Left lung (tissue), 10 donors: ENCODE results near the gene PWWP2B. TPM values are rescaled to one million over a fixed set of nuclear protein-coding genes. Genes with fewer than 3 reads are reported as not detected.

Experiments used
- ATAC-seq: fragments of 200-7000 bp; cut with Tn5 transposase; one replicate; pipeline ENCODE4 v1.9.1; 2020; ENCODE audit warnings: moderate library complexity
- DNase-seq, 4 donors: peaks; one replicate each; pipeline ENCODE4 v3.0.0-alpha.2; 2013 to 2020
- H3K27ac ChIP-seq, 2 donors: fragments of 200-600 bp; sonication (generic) in 1 of 2; one replicate each; pipeline versions ENCODE4 v1.5.0 to v1.8.0; 2020 to 2021
- H3K27me3 ChIP-seq, 2 donors: fragments of 200-600 bp; sonication (generic) in 1 of 2; one replicate each; pipeline versions ENCODE4 v1.5.0 to v1.8.0; 2020 to 2021
- H3K36me3 ChIP-seq, 2 donors: fragments of 200-600 bp; sonication (generic) in 1 of 2; one replicate each; pipeline versions ENCODE4 v1.5.0 to v1.8.0; 2020 to 2021
- H3K4me1 ChIP-seq, 2 donors: fragments of 200-600 bp; one replicate each; pipeline ENCODE4 v1.8.0; 2021
- H3K4me3 ChIP-seq, 2 donors: fragments of 200-600 bp; sonication (generic) in 1 of 2; one replicate each; pipeline versions ENCODE4 v1.5.0 to v1.8.0; 2020 to 2021; ENCODE audit warnings: mild to moderate bottlenecking in 1 of 2
- H3K9me3 ChIP-seq, 2 donors: fragments of 200-600 bp; sonication (generic) in 1 of 2; one replicate each; pipeline versions ENCODE4 v1.5.0 to v1.8.0; 2020 to 2021
- intact Hi-C, 2 donors: fragments of 100-400 bp; cut with DNase I; formaldehyde crosslinking; loops; one replicate each; pipeline versions ENCODE4 v1.11.2 to v1.14.2; 2022
- polyA plus RNA-seq, 6 donors: library from polyadenylated mRNA; unstranded; fragments of 120-200 nt; gene quantifications; one replicate each; pipeline ENCODE4 v1.2.1, GENCODE V29; 2013; ENCODE audit not compliant: insufficient read length in 6 of 6
- total RNA-seq, 2 donors: library from RNA; stranded (reverse); fragmentation: NEBNext Ultra II Directional; extraction: Animal tissue kit (Norgen Biotek cat#: 25700); gene quantifications; one replicate each; pipeline ENCODE4 v1.2.1, GENCODE V29; 2021
- TF ChIP-seq, protein P1 (sequence below), 2 donors: fragments of 200-600 bp; sonication (generic) in 1 of 2; IDR thresholded peaks; one replicate each; pipeline versions ENCODE4 v1.5.0 to v1.8.0; 2021; ENCODE audit warnings: antibody characterized with exemption in 2 of 2
- donor health status: DM: no; HTN: yes; CAD: no.
- donor health status: DM: no; HTN: no; CAD: no.

Gene PWWP2B
- total and polyA plus RNA-seq, 8 donors = 8.4 to 23.2 (median 11.0) TPM

DNA sequence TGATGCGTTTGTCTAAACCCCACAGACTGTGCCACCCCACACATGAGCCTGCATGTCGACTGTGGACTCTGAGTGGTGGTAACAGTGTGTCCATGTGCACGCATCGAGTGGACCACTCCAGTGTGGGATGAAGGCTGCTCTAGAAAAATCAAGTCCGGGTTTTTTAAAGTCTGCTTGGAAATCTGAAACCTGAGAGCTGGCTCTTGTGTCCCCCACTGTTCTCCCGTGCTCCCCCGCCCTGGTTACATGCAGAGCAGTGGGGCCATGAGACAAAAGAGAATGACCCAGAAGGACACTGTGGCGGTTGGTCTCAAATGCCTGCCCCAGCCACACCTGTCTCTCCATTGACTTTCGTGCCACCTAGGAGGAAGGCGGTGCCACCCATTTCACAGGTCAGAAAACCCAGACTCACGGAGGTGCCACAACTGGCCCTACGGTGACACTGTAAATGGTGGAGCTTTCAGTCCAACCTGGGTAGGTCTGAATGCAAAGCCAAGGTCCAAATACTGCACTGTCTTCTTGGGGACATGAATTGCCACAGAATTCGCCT is 27.3 kb upstream of the PWWP2B start:
- H3K4me1 ChIP-seq = no peaks in the 10 kb centered on the region
- ATAC-seq = no peak
- TF ChIP-seq, protein P1, sequence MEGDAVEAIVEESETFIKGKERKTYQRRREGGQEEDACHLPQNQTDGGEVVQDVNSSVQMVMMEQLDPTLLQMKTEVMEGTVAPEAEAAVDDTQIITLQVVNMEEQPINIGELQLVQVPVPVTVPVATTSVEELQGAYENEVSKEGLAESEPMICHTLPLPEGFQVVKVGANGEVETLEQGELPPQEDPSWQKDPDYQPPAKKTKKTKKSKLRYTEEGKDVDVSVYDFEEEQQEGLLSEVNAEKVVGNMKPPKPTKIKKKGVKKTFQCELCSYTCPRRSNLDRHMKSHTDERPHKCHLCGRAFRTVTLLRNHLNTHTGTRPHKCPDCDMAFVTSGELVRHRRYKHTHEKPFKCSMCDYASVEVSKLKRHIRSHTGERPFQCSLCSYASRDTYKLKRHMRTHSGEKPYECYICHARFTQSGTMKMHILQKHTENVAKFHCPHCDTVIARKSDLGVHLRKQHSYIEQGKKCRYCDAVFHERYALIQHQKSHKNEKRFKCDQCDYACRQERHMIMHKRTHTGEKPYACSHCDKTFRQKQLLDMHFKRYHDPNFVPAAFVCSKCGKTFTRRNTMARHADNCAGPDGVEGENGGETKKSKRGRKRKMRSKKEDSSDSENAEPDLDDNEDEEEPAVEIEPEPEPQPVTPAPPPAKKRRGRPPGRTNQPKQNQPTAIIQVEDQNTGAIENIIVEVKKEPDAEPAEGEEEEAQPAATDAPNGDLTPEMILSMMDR (IDR thresholded peaks at IDR 0.05) = no peak
- no peak overlapping the region for H3K4me3 ChIP-seq
- peak in 1 of 4 donors; percentile 28 for DNase-seq
- peaks cover 0 to 25% of the 10 kb centered on the region in 2 donors for H3K36me3 ChIP-seq
- H3K27ac ChIP-seq = no peak overlapping the region
- H3K9me3 ChIP-seq = no peaks in the 10 kb centered on the region
- H3K27me3 ChIP-seq = no peaks in the 10 kb centered on the region
- intact Hi-C loops = no loop called here

DNA sequence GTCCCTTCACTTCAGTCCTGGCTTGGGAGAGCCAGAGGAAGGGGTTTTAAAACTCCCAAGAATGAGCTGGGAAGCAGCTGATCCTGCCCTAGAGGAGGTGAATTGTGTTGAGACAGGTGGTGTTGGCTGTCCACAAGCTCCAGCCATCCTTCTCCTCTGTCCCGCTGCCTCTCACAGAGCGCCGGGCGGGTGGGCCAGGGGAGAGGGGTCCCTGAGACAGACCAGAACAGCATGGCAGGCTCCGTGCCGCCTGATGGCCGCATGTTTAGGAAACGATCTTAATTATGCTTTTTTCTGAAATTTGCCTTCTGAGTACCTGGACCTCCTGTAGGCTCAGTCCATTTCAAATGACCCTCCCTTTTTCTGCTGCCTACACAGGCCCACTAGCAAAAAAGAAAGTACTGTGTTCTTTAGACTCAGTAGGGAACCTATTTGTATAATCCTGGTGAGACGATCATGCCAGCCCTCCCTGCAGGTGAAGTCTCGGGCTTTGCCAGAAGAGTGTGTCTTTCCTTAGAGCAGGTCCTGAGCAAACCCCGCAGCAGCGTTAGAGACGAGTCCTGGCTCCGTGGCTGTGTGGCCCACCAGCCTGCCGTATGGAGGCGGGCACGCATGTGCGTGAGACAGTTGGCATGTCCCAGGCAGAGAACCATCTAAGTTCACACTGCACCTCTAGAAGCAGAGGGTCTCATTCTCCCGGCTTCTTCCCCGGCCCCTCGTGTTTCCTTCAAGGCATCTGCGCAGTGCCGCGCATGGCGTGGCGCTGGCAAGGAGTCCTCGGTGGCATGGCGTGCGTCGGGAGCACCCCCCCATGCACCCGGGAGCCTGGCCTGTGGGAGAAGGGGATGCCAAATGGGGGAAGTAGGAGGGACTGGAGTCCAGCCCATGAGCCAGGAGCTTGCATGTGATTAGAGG is 26.3 kb upstream of the PWWP2B start:
- Histone ChIP-seq H3K9me3 (no peaks in the 10 kb centered on the region), H3K27ac (no peak overlapping the region), H3K4me3 (no peak overlapping the region), H3K36me3 (peaks cover 0 to 17% of the 10 kb centered on the region in 2 donors), H3K27me3 (no peaks in the 10 kb centered on the region), H3K4me1 (peaks cover 3 to 5% of the 10 kb centered on the region in 2 donors)
- no peak for ATAC-seq
- TF ChIP-seq, protein P1 (IDR thresholded peaks at IDR 0.05) = no peak
- DNase-seq = peak in 1 of 4 donors; percentile 48
- intact Hi-C loops = no loop called here

DNA sequence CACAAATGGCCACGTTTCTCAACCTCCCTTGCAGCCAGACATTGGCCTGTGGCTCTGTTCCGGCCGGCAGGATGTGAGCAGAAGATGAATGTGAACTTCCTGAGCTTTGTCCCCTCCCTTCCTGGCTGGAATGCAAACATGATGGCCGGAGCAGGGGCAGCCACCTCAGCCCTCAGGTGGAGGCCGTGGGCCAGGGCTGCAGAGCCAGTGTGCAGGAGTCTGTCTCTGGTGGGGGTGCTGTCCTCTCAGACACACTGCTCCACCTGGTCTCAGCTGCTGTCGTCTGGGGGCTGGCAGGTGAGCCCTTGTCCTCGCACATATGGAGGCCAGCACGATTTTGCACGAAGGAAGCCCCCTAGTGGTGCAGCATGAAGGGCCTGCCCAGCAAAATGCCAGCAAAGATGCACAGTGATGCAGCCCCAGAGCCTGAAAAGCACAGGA is 25.3 kb upstream of the PWWP2B start:
- no peak overlapping the region for H3K4me3 ChIP-seq
- no peak overlapping the region for H3K27ac ChIP-seq
- peaks cover 8 to 12% of the 10 kb centered on the region in 2 donors for H3K4me1 ChIP-seq
- no peaks in the 10 kb centered on the region for H3K9me3 ChIP-seq
- peaks cover 0 to 7% of the 10 kb centered on the region in 2 donors for H3K36me3 ChIP-seq
- no peak for ATAC-seq
- intact Hi-C loops = no loop called here
- TF ChIP-seq, protein P1 (IDR thresholded peaks at IDR 0.05) = no peak
- H3K27me3 ChIP-seq = no peaks in the 10 kb centered on the region
- peak in 1 of 4 donors; percentile 43 for DNase-seq

DNA sequence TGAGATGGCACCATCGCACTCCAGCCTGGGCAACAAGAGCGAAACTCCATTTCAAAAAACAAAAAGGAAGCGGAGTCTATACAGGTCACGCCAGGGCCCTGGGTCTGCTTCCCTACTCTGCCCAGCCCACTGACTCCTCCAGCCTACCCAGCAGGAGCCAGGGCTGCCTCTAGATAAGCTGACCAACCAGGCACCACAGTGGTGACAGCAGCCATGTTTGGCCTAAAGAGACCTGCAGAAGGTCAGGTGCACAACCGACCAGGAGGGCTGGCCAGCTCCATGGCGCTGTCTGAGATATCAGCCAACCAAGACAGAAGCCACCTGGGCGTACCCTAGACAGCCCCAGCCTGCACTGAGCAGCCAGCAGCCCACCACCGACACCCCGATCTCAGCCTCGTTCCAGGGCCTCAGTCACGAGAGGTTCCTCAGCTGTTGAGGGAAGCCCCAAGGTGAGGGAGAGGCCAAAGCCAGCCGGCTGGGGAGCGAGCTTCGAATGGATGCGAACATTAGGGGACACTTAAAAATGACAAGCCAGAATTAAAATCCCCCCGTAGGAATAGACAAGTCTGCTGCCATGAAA is 24.4 kb upstream of the PWWP2B start:
- H3K9me3 ChIP-seq = no peaks in the 10 kb centered on the region
- H3K27me3 ChIP-seq = no peaks in the 10 kb centered on the region
- TF ChIP-seq, protein P1 (IDR thresholded peaks at IDR 0.05) = no peak
- no peak overlapping the region for H3K4me3 ChIP-seq
- H3K27ac ChIP-seq = no peak overlapping the region
- intact Hi-C loops = no loop called here
- ATAC-seq (no peak), DNase-seq (peak in 1 of 4 donors; percentile 51)
- no peaks in the 10 kb centered on the region for H3K36me3 ChIP-seq
- H3K4me1 ChIP-seq = peaks cover 8 to 13% of the 10 kb centered on the region in 2 donors
